Measurements from ENCODE around the gene C19orf44.

DNA sequence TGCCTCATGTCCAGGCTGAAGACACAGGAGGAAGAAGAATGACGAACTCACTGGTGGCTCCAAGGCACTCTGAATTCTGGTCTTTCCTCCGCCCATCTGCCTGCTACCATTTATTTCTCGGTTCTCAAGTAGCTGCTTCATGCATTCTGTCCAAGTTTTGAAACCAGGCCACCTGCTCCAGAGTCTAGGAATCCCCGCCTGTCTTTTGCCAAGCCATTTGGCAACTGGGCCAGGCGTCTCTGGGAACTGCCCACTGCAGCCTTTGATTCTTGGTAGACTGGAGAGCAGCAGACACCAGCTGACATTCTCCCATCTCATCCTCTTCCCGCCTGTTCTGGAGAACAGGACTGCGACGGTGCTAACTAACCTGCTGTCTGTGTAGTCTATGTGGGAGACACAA is 65.2 kb downstream of the C19orf44 start:
- TF ChIP-seq, protein P1, sequence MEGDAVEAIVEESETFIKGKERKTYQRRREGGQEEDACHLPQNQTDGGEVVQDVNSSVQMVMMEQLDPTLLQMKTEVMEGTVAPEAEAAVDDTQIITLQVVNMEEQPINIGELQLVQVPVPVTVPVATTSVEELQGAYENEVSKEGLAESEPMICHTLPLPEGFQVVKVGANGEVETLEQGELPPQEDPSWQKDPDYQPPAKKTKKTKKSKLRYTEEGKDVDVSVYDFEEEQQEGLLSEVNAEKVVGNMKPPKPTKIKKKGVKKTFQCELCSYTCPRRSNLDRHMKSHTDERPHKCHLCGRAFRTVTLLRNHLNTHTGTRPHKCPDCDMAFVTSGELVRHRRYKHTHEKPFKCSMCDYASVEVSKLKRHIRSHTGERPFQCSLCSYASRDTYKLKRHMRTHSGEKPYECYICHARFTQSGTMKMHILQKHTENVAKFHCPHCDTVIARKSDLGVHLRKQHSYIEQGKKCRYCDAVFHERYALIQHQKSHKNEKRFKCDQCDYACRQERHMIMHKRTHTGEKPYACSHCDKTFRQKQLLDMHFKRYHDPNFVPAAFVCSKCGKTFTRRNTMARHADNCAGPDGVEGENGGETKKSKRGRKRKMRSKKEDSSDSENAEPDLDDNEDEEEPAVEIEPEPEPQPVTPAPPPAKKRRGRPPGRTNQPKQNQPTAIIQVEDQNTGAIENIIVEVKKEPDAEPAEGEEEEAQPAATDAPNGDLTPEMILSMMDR (IDR thresholded peaks at IDR 0.05): no peak
- no peak for TF ChIP-seq POLR2AphosphoS5 (IDR thresholded peaks at IDR 0.05)
- TF ChIP-seq EP300 (IDR thresholded peaks at IDR 0.05): no peak

Data from suprapubic skin (tissue), 4 donors.